NCI-H1092 (cell line): ENCODE measurements around the gene MPZL2.

Experiments used
- DNase-seq: peaks from one replicate; lab custom pipeline; 2025; lab: John Stamatoyannopoulos, UW

MPZL2 gene

GRCh38 chr11:118219732-118220131, 44.4 kb downstream of the MPZL2 start:
- DNase-seq = no peak

- DNase-seq = no peak
Measured at GRCh38 chr11:118219244-118219643, 44.9 kb downstream of the MPZL2 start.

- DNase-seq = no peak
Measured at GRCh38 chr11:118217575-118217974, 46.5 kb downstream of the MPZL2 start.

- no peak for DNase-seq
Measured at GRCh38 chr11:118216621-118217481, 47.2 kb downstream of the MPZL2 start.

- no peak for DNase-seq
Measured at GRCh38 chr11:118215765-118216164, 48.3 kb downstream of the MPZL2 start.

- no peak for DNase-seq
Measured at GRCh38 chr11:118215262-118215661, 48.8 kb downstream of the MPZL2 start.

GRCh38 chr11:118214210-118214914, 49.7 kb downstream of the MPZL2 start:
- DNase-seq = no peak

GRCh38 chr11:118213781-118214180, 50.3 kb downstream of the MPZL2 start:
- DNase-seq = no peak

- no peak for DNase-seq
Measured at GRCh38 chr11:118213201-118213600, 50.9 kb downstream of the MPZL2 start.

GRCh38 chr11:118212781-118213191, 51.3 kb downstream of the MPZL2 start:
- DNase-seq = no peak

GRCh38 chr11:118212131-118212725, 51.9 kb downstream of the MPZL2 start:
- no peak for DNase-seq

- no peak for DNase-seq
Measured at GRCh38 chr11:118211006-118211405, 53.1 kb downstream of the MPZL2 start.

- DNase-seq = no peak
Measured at GRCh38 chr11:118210323-118210722, 53.8 kb downstream of the MPZL2 start.

GRCh38 chr11:118209033-118209432, 55.1 kb downstream of the MPZL2 start:
- DNase-seq = no peak

GRCh38 chr11:118207079-118207478, 57.0 kb downstream of the MPZL2 start:
- no peak for DNase-seq

GRCh38 chr11:118206391-118207031, 57.6 kb downstream of the MPZL2 start:
- no peak for DNase-seq

- no peak for DNase-seq
Measured at GRCh38 chr11:118205606-118206378, 58.3 kb downstream of the MPZL2 start.
